Caco-2 (cell line): Measurements from ENCODE around the gene CCL8. TPM values are rescaled to one million over a fixed set of nuclear protein-coding genes. Genes with fewer than 3 reads are reported as not detected.

Experiments used
- BruUV-seq: library from RNA; stranded (reverse); fragments of 400-500 nt; replicated peaks from 2 replicates; lab custom pipeline; 2021; lab: Mats Ljungman, UMichigan
- CTCF ChIA-PET: fragments of 300-600 bp; sonication (Branson Sonifier 250); formaldehyde crosslinking; loops from one replicate; lab custom pipeline; 2022; ENCODE audit warnings: antibody characterized with exemption; lab: Charles Lee
- POLR2A ChIA-PET: fragments of 300-600 bp; sonication (Branson Sonifier 250); formaldehyde crosslinking; loops from one replicate; lab custom pipeline; 2022; ENCODE audit warnings: antibody characterized with exemption; lab: Charles Lee
- DNase-seq, 2 experiments: peaks; one replicate each; pipeline versions ENCODE4 v3.0.0 to v3.0.0-alpha.2; 2020 to 2022
- H3K27me3 ChIP-seq: replicated peaks from 2 replicates; pipeline ENCODE4 v1.6.0; 2011; ENCODE audit warnings: low read length; ENCODE audit not compliant: control insufficient read depth, insufficient read depth
- H3K36me3 ChIP-seq: 2 replicates; pipeline ENCODE4 v1.5.1; 2011; ENCODE audit warnings: low read length; ENCODE audit not compliant: control insufficient read depth, insufficient read depth
- H3K4me1 ChIP-seq: fragments of 250-450 bp; sonication (Bioruptor Pico); 2 replicates; pipeline ENCODE4 v1.5.1; 2020; ENCODE audit warnings: mild to moderate bottlenecking
- H3K4me3 ChIP-seq: 2 replicates; pipeline ENCODE4 v1.5.1; 2011; ENCODE audit warnings: low read depth, mild to moderate bottlenecking, control low read depth, low read length
- H3K9me3 ChIP-seq: fragments of 250-450 bp; sonication (Bioruptor Pico); 2 replicates; pipeline ENCODE4 v1.5.1; 2020; ENCODE audit warnings: mild to moderate bottlenecking, moderate library complexity
- H3K27ac Mint-ChIP-seq: one replicate; pipeline ENCODE4 v1.8.0; 2022; ENCODE audit warnings: mixed read lengths; ENCODE audit not compliant: unreplicated experiment
- H3K27me3 Mint-ChIP-seq: one replicate; pipeline ENCODE4 v1.8.0; 2022; ENCODE audit warnings: mixed read lengths; ENCODE audit not compliant: insufficient read depth, unreplicated experiment
- H3K36me3 Mint-ChIP-seq: one replicate; pipeline ENCODE4 v1.8.0; 2022; ENCODE audit warnings: mild to moderate bottlenecking, mixed read lengths; ENCODE audit not compliant: insufficient read depth, unreplicated experiment
- H3K4me1 Mint-ChIP-seq: one replicate; pipeline ENCODE4 v1.8.0; 2022; ENCODE audit warnings: low read depth, mixed read lengths; ENCODE audit not compliant: unreplicated experiment
- H3K4me3 Mint-ChIP-seq: one replicate; pipeline ENCODE4 v1.8.0; 2022; ENCODE audit warnings: mild to moderate bottlenecking, moderate library complexity, mixed read lengths; ENCODE audit not compliant: unreplicated experiment
- H3K9me3 Mint-ChIP-seq: one replicate; pipeline ENCODE4 v1.8.0; 2022; ENCODE audit warnings: mixed read lengths; ENCODE audit not compliant: unreplicated experiment
- CTCF ChIP-seq, 2 experiments: fragments of 200-600 bp in 1 of 2; IDR thresholded peaks; 1 replicate in 1 of 2; 2 replicates in 1 of 2; pipeline versions ENCODE4 v1.5.1 to v1.8.0; 2011 to 2022; ENCODE audit warnings: antibody characterized with exemption in 1 of 2, control low read depth in 1 of 2, inconsistent platforms in 1 of 2, low read depth in 1 of 2, low read length in 1 of 2, mild to moderate bottlenecking in 1 of 2, moderate library complexity in 1 of 2; ENCODE audit not compliant: insufficient read depth in 1 of 2, severe bottlenecking in 1 of 2, unreplicated experiment in 1 of 2
- intact Hi-C: fragments of 100-400 bp; cut with micrococcal nuclease; formaldehyde crosslinking; loops from one replicate; pipeline ENCODE4 v1.10.0; 2022; ENCODE audit not compliant: unreplicated experiment
- total RNA-seq: library from RNA; stranded (reverse); gene quantifications from 2 replicates; pipeline ENCODE4 v1.2.3, GENCODE V29; 2022

The CCL8 gene
- total RNA-seq, 1 experiment from 2014 or later = not detected

- no peaks in the 10 kb centered on the region for H3K36me3 Mint-ChIP-seq
- no peaks in the 10 kb centered on the region for H3K36me3 ChIP-seq
- no peaks in the 10 kb centered on the region for H3K4me1 Mint-ChIP-seq
- TF ChIP-seq CTCF (IDR thresholded peaks at IDR 0.05; ENCODE audit: insufficient read depth in 1 of 2, low read depth in 1 of 2, low read length in 1 of 2, severe bottlenecking in 1 of 2, unreplicated experiment in 1 of 2) = no peak
- no peaks in the 10 kb centered on the region for H3K9me3 ChIP-seq
- no peaks in the 10 kb centered on the region for H3K9me3 Mint-ChIP-seq
- no peak overlapping the region for H3K4me3 Mint-ChIP-seq
- no peaks in the 10 kb centered on the region for H3K27me3 ChIP-seq
- H3K4me1 ChIP-seq = no peaks in the 10 kb centered on the region
- ChIA-PET CTCF (no interaction called here), POLR2A (no interaction called here)
- DNase-seq = no peak
- no peak overlapping the region for H3K4me3 ChIP-seq
- intact Hi-C loops = no loop called here
- BruUV-seq = no TSS peak
- no peak overlapping the region for H3K27ac Mint-ChIP-seq
- H3K27me3 Mint-ChIP-seq = no peaks in the 10 kb centered on the region
Measured at GRCh38 chr17:34287875-34288274, 31.4 kb upstream of the CCL8 start.

- no peak overlapping the region for H3K27ac Mint-ChIP-seq
- no peaks in the 10 kb centered on the region for H3K4me1 Mint-ChIP-seq
- Histone ChIP-seq H3K9me3 (no peaks in the 10 kb centered on the region), H3K4me3 (no peak overlapping the region), H3K36me3 (no peaks in the 10 kb centered on the region), H3K4me1 (no peaks in the 10 kb centered on the region), H3K27me3 (no peaks in the 10 kb centered on the region)
- POLR2A ChIA-PET = no interaction called here
- H3K27me3 Mint-ChIP-seq = no peaks in the 10 kb centered on the region
- CTCF ChIA-PET = no interaction called here
- intact Hi-C loops = no loop called here
- no peaks in the 10 kb centered on the region for H3K36me3 Mint-ChIP-seq
- BruUV-seq = no TSS peak
- no peak overlapping the region for H3K4me3 Mint-ChIP-seq
- no peak for DNase-seq
- no peak for TF ChIP-seq CTCF (IDR thresholded peaks at IDR 0.05; ENCODE audit: insufficient read depth in 1 of 2, low read depth in 1 of 2, low read length in 1 of 2, severe bottlenecking in 1 of 2, unreplicated experiment in 1 of 2)
- H3K9me3 Mint-ChIP-seq = no peaks in the 10 kb centered on the region
Measured at GRCh38 chr17:34290586-34290985, 28.6 kb upstream of the CCL8 start.

GRCh38 chr17:34291721-34292348 is 27.4 kb upstream of the CCL8 start:
- no peaks in the 10 kb centered on the region for H3K4me1 Mint-ChIP-seq

More at GRCh38 chr17:34291721-34292348, 27.4 kb upstream of the CCL8 start:
- Mint-ChIP-seq H3K27me3 (no peaks in the 10 kb centered on the region), H3K4me3 (no peak overlapping the region), H3K27ac (no peak overlapping the region), H3K36me3 (no peaks in the 10 kb centered on the region), H3K9me3 (no peaks in the 10 kb centered on the region)
- BruUV-seq = no TSS peak
- TF ChIP-seq CTCF (IDR thresholded peaks at IDR 0.05; ENCODE audit: insufficient read depth in 1 of 2, low read depth in 1 of 2, low read length in 1 of 2, severe bottlenecking in 1 of 2, unreplicated experiment in 1 of 2) = no peak
- Histone ChIP-seq H3K4me3 (no peak overlapping the region), H3K4me1 (no peaks in the 10 kb centered on the region), H3K27me3 (no peaks in the 10 kb centered on the region), H3K9me3 (no peaks in the 10 kb centered on the region), H3K36me3 (no peaks in the 10 kb centered on the region)
- POLR2A ChIA-PET = no interaction called here
- CTCF ChIA-PET = no interaction called here
- intact Hi-C loops = no loop called here
- no peak for DNase-seq
